Ramos (cell line): ENCODE results near the gene DYNAP.

Experiments
- in situ Hi-C: fragments of 300-500 bp; cut with MboI; formaldehyde crosslinking; loops from one replicate; pipeline ENCODE4 v1.14.3; 2022; ENCODE audit warnings: low sequenced_read_pairs; ENCODE audit not compliant: unreplicated experiment

Gene DYNAP

GRCh38 chr18:54626779-54627178 is 35.7 kb downstream of the DYNAP start:
- in situ Hi-C loops = no loop called here

- in situ Hi-C loops = no loop called here
Observed at GRCh38 chr18:54630963-54631362, 39.9 kb downstream of the DYNAP start.

DNA sequence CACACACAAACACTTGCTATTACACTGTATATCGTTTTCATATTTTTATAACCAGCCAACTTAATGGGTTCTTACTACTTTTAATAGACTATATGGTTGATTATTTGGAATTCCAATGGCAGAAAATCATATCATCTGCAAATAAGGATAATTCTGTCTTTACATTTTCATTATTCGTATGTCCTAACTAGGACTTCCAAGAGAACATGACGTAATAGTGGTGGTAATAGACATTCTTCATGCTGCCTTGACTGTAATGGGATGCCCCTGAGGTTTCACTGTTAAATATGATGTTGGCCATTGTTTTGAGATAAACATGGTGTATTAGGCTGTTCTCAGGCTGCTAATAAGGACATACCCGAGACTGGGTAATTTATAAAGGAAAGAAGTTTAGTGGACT is 45.2 kb downstream of the DYNAP start:
- in situ Hi-C loops = no loop called here

DNA sequence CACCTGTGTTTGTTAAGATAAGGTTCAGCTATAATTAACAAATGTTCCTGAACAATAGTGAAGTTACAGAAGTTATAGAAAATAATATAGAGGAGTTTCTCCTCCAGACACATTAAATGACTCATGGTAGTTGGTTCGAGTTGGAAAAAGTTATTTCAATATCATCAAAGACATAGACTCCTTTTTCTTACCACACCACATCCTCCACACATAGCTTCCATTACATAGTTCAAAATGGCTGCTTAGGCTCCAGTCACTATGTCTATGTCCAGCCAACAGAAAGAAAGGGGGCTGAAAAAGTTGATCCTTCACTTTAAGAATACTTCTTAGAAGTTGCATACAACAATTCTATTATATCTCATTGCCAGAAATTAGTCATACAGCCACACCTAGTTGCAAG is 50.7 kb downstream of the DYNAP start:
- in situ Hi-C loops = no loop called here

- in situ Hi-C loops = no loop called here
Observed at GRCh38 chr18:54647176-54647575, 56.1 kb downstream of the DYNAP start.
